Activated CD4-positive, alpha-beta T cell treated with anti-CD3 and anti-CD28 coated beads, Interleukin-10, Interleukin-2, amounts not matched to agents 100 ng/mL and 50 ng/mL, durations not matched to agents 16 hours and 8 hours (primary cell): ENCODE data around the gene OR52A5.

Source experiments
- DNase-seq: peaks from one replicate; pipeline ENCODE4 v3.0.0-alpha.2; 2020

The OR52A5 gene

DNA sequence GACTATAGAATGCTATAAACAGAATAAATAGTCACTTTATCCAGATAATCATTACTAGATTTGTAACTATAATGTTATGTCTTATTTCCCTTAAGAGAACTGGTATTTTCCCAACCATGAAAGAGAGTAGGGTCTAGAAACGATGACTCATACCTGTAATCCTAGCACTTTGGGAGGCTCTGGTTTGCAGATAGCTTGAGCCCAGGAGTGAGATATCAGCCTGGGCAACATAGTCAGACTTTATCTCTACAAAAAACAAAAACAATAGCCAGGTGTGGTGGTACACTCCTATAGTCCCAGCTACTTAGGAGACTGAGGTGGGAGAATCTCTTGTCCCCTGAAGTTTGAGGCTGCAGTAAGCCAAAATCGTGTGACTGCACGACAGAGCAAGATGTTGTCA lies 30.9 kb downstream of the OR52A5 start:
- DNase-seq: no peak

DNA sequence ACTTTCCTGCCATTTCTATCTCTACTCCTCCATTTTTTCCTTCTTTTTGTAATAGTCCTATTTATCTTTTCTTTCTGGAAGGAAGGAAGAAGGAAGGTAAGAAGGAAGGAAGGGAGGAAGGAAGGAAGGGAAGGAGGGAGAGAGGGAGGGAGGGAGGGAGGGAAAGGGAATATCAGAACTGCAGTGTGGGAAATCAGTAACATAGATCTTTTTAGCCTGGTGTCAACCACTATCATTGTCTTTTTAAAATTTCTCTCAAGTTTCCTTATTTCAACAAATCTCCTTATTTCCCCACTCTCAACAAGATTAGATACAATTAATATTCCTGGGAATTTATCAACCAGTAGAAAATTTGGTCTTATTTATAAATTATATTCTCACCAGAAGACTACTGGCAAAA lies 35.1 kb downstream of the OR52A5 start:
- DNase-seq: no peak

DNA sequence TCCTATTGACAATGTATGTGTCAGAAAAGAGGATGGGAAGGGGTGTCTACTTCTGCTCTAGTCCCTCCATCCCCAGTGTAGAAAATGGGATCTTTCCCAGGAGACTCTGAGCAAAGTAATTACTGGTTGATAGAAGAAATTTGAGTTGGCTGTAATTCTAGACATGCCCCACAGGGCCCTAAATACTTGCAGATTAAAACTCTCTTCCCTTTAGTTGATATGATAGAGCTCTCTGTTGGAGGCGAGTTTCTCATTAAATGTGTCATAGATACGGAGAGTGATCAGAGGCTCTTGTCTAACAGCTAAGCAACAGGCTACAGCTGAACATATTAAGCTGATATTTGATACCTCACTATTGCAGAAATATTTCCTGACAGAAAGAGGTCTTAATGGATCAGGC lies 35.9 kb downstream of the OR52A5 start:
- no peak for DNase-seq

DNA sequence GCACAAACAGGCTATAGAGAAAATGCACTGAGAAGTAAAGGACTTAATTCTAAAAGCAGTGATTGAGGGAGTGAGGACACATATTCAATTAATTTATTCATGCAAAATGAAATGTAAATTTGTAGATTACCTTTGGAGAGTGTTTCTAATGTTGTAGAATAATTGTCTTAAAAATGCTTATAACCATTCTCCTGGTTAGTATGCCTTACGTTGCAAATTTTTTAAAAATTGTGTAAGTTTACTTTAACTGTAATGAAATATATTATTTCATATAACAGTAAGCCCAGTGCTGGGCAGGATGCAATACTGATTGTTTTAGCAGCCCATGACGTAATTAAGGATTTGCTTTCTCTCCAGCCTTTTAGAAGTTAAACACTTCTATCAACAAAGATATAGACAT lies 42.1 kb downstream of the OR52A5 start:
- no peak for DNase-seq

DNA sequence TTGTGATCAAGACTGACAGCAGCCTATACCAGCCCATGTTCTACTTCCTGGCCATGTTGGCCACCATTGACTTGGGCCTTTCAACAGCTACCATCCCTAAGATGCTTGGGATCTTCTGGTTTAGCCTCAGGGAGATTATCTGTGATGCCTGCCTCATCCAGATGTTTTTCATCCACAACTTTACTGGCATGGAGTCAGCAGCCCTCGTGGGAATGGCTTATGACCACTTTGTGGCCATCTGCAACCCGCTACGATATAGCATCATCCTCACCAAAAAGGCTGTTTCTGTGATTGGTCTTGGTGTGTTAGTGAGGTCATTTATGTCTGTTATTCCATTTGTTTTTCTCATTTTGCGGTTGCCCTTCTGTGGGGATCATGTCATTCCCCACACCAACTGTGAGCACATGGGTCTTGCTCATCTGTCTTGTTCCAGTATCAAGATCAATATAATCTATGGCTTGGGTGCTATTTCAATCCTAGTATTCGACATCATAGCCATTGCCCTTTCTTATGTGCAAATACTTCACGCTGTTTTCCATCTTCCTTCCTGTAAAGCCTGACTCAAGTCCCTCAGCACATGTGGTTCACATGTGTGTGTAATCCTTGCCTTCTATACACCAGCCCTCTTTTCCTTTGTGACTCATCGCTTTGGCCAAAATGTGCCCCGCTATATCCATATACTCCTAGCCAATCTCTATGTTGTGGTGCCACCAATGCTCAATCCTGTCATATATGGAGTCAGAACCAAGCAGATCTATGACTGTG lies 45.2 kb downstream of the OR52A5 start:
- DNase-seq: no peak

DNA sequence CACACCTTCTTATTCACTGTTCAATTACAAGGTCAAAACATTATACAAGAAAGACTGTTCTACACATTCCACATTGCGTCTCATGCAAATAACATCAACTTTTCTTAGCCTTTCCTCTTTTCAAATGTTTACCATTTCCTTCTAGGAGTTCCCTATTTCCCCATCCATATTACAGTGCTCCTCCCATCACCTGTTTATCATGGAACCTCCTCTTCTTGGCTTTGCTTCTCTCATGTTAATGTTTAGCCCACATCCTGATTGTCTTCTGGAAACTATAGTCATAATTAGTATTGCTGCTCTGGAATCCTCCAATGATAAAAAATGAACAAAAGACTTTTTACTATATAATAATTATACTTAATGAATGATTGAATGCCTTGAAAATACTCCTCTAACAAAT lies 47.5 kb downstream of the OR52A5 start:
- DNase-seq: no peak

DNA sequence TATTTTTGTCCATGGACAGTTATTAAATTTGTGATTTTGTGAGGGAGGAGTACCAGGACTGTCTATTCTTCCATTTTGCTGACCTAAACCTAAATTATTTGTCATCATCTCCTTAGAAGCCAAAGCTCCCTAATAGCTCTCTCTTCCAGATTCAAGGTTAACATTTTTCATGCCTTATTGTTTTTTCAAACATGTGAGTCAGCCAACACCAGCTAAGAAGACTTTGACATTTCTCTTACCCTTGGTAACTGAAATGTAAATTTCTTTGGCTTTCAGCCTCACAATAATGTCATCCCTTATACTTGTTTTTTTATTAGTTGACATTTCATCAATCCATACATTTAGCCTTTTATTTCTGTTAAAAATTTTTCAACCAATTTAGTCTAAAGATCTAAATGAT lies 49.6 kb downstream of the OR52A5 start:
- DNase-seq: no peak

DNA sequence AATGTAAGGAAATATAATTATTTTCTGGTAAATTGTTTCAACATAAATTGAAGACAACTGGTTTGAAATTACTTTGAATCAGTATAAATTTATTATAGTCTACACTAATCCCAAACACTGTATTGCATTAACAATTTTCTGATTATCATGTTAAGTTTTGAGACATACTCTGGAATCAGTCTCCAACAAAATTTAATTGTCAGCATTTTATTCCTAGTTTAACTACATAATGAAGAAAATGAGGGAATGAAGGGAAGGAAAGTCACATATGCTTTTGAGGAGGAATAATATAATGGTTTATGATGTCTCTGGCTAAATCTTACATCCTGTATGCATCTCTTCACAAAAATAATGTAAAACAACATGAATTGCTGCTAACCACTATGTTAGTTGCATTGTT lies 54.6 kb downstream of the OR52A5 start:
- DNase-seq: no peak

DNA sequence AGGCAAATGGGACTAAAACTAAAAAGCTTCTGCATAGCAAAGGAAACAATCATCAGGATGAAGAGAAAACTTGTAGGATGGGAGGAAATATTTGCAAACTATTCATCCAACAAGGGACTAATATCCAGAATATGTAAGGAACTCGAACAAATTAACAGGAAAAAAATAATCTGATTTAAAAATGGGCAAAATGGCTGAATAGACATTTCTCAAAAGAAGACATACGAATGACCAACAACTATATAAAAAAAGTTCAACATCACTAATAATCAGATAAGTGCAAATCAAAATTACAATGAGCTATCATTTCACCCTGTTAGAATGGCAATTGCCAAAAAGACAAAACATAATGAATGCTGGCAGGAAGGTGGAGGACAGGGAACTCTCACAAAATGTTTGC lies 56.8 kb downstream of the OR52A5 start:
- no peak for DNase-seq
